Body of pancreas (tissue), 4 donors: Measurements from ENCODE around the gene AOAH.

Source experiments
- POLR2A ChIP-seq, 3 donors: fragments of 450-650 bp; IDR thresholded peaks; one replicate each; pipeline ENCODE4 v1.6.1; 2016; ENCODE audit warnings: antibody characterized with exemption in 3 of 3, mild to moderate bottlenecking in 2 of 3
- TF ChIP-seq, protein P1 (sequence below), 7 experiments: fragments of 450-650 bp in 4 of 7; fragments of 200-600 bp in 3 of 7; sonication (generic) in 3 of 7; IDR thresholded peaks; one replicate each; pipeline ENCODE4 v1.5.1; 2016 to 2019; ENCODE audit warnings: antibody characterized with exemption in 7 of 7

DNA sequence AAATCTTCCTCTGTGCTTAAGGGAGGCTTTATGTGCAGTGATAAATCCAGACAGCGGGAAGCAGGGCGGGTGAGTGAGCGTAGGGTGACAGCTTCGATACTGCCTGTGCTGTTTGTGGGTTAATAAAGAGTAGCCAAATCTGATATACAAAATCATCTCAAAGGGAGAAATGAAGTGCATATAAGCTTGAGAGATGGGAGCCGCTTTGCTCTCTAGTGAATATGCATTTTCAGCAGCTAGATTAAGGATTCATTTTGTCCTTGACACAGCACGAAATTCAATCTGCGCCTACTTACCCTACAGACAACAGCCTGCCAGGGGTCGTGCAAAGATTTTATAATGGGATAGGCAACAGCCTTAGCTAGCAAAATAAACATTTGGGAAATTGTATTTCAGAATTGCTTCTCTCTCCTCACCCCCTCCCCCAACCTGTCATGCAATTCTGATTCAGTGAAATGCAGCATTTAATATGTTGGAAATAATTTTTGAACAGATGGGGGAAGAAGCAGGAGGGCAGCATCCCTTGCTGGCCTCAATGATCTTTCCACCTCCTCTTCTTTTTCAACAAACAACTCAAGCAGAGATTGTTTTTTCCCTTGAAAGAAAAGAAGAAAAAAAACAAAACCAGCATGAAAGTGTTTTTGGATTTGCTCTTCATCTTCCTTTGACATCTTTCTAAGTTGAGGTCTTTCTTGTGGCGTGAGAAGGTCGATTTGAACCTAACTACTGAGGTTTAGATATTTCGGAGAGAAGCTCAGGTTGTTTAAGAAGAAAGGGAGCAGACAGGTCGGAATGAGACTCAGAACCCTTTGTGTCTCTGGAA lies 117.9 kb downstream of the AOAH start:
- TF ChIP-seq, protein P1, sequence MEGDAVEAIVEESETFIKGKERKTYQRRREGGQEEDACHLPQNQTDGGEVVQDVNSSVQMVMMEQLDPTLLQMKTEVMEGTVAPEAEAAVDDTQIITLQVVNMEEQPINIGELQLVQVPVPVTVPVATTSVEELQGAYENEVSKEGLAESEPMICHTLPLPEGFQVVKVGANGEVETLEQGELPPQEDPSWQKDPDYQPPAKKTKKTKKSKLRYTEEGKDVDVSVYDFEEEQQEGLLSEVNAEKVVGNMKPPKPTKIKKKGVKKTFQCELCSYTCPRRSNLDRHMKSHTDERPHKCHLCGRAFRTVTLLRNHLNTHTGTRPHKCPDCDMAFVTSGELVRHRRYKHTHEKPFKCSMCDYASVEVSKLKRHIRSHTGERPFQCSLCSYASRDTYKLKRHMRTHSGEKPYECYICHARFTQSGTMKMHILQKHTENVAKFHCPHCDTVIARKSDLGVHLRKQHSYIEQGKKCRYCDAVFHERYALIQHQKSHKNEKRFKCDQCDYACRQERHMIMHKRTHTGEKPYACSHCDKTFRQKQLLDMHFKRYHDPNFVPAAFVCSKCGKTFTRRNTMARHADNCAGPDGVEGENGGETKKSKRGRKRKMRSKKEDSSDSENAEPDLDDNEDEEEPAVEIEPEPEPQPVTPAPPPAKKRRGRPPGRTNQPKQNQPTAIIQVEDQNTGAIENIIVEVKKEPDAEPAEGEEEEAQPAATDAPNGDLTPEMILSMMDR (IDR thresholded peaks at IDR 0.05) = no peak
- no peak for TF ChIP-seq POLR2A (IDR thresholded peaks at IDR 0.05)
